Activated naive CD4-positive, alpha-beta T cell (primary cell): ENCODE measurements around the gene HLA-DMA.

Experiments
- DNase-seq, 4 experiments: peaks; one replicate each; lab custom pipeline; 2025; lab: John Stamatoyannopoulos, UW

HLA-DMA gene

GRCh38 chr6:32932132-32932868 is 20.6 kb downstream of the HLA-DMA start:
- no peak for DNase-seq

DNA sequence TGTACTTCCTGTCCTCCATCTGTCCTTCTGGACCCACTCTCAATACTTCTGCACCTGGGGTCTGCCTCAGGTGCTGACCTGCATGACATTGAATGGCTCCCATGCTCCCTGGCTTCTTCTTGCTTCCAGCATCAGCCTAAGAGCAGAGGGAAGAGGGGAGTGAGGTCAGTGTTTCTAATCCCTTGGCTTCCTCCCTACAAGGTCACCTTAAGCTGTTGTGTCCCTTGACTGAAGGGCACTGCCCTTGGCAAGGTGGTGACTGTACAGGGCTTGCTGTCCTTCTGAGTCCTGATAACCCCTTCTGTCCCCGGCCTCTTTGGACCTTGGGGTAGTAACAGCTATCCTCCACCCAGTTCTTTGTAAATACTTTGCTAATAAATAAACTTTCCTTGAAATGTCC is 21.7 kb downstream of the HLA-DMA start:
- no peak for DNase-seq

DNA sequence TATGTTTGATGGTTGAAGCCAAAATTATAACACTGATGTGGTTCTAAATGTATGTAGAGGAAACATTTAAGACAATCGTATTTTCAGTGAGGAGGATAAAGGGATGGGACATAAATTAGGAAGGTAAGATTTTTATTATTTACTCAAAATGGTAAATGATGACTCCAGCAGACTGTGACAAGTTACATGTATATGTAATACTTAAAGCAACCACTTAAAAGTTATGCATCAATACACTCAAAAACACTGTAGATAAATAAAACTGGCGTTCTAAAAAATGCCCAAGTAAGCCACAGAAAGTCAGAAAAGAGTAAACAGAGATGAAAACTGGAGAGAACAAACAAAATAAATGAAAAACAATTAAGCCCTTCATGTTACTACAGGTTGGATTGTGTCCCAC is 30.8 kb downstream of the HLA-DMA start:
- DNase-seq: no peak

DNA sequence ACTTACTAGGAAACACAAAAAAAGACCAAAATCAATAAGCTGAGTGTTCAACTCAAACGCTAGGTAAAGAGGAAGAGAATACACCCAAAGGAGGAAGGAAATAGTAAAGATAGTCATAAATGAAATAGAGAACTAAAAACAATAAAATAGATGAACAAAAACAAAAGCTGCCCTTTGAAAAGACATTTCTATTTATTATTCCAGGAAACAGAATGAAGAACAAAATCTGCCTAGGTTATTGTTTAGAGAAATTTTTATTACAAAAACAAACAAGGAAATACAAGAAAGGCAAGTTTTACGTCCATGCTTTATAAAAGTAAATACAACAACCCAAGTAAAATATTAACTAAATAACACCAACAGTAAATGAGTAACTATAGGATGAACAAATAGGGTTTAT is 32.2 kb downstream of the HLA-DMA start:
- no peak for DNase-seq

DNA sequence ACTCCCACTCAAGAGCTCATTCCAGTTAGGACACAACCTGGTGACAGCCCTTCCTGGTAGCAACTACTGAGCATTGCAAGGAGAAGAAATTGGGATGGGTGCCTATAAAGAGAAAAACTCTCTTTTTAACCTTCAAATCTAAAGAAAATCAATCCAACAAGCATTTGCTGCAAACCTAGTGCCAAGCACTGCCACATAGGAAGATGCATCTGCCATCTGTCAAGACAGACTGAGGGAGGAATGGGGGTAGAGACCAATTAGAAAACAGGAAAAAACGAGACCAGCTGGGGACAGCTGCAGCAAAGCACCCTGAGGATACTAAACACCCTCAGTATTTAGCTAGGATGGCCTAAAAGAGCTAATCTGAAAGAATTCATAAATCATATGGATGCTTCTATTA is 39.9 kb downstream of the HLA-DMA start:
- DNase-seq: no peak

DNA sequence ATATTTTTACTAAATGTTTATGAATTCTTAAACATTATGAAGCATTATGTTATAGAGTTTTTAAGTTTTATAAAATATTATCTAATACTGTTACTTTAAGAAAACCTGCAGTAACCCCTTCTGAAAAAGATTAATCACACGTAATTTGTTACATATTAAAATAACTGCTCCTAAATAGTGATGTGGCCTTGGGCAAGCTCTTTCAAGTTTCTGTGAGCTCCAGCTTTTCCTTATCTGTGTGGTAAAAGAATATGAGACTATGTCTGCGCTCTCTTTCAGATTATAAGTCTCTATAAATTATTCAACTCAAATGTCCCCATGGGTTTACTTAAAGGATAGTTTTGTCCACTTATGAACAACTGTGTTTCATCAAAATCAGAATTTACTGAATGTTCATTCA is 44.0 kb downstream of the HLA-DMA start:
- DNase-seq: no peak

GRCh38 chr6:32906539-32906938 is 46.4 kb downstream of the HLA-DMA start:
- no peak for DNase-seq

- no peak for DNase-seq
These were observed 47.8 kb downstream of the HLA-DMA start for GRCh38 chr6:32905078-32905477.

GRCh38 chr6:32903952-32904351 is 48.9 kb downstream of the HLA-DMA start:
- no peak for DNase-seq
